ENCODE results near the gene EXOC4. TPM values are rescaled to one million over a fixed set of nuclear protein-coding genes. Genes with fewer than 3 reads are reported as not detected.

The EXOC4 gene
- polyA plus RNA-seq, 2 donors: 11.1 to 19.0 TPM

- WGBS, 2 donors: 87% methylated on average over 5 of the region's 5 CpGs
- Histone ChIP-seq H3K4me3 (ENCODE audit: low read depth in 1 of 2, low read length in 2 of 2) (no peak overlapping the region), H3K27me3 (ENCODE audit: control insufficient read depth in 1 of 2, insufficient read depth in 2 of 2, low read length in 2 of 2) (no peaks in the 10 kb centered on the region), H3K27ac (ENCODE audit: low read depth in 2 of 2, low read length in 1 of 2) (no peak overlapping the region), H3K4me1 (ENCODE audit: control insufficient read depth in 2 of 2, insufficient read depth in 2 of 2, low read length in 1 of 2) (peaks cover 0 to 3% of the 10 kb centered on the region in 2 donors), H3K36me3 (ENCODE audit: control insufficient read depth in 2 of 2, insufficient read depth in 2 of 2, low read length in 1 of 2) (no peaks in the 10 kb centered on the region), H3K9me3 (ENCODE audit: control insufficient read depth in 2 of 2, insufficient read depth in 1 of 2, low read depth in 1 of 2, low read length in 1 of 2) (no peaks in the 10 kb centered on the region)
These were observed 597.8 kb downstream of the EXOC4 start for GRCh38 chr7:133850497-133851280.

GRCh38 chr7:133851411-133851810, 598.5 kb downstream of the EXOC4 start:
- Histone ChIP-seq H3K4me1 (ENCODE audit: control insufficient read depth in 2 of 2, insufficient read depth in 2 of 2, low read length in 1 of 2) (peaks cover 0 to 3% of the 10 kb centered on the region in 2 donors), H3K36me3 (ENCODE audit: control insufficient read depth in 2 of 2, insufficient read depth in 2 of 2, low read length in 1 of 2) (no peaks in the 10 kb centered on the region), H3K4me3 (ENCODE audit: low read depth in 1 of 2, low read length in 2 of 2) (no peak overlapping the region), H3K27ac (ENCODE audit: low read depth in 2 of 2, low read length in 1 of 2) (no peak overlapping the region), H3K27me3 (ENCODE audit: control insufficient read depth in 1 of 2, insufficient read depth in 2 of 2, low read length in 2 of 2) (no peaks in the 10 kb centered on the region), H3K9me3 (ENCODE audit: control insufficient read depth in 2 of 2, insufficient read depth in 1 of 2, low read depth in 1 of 2, low read length in 1 of 2) (no peaks in the 10 kb centered on the region)
- WGBS, 2 donors: 98 to 100% methylated on average over 2 of the region's 2 CpGs

GRCh38 chr7:133853706-133854276, 600.9 kb downstream of the EXOC4 start:
- H3K27me3 ChIP-seq (ENCODE audit: control insufficient read depth in 1 of 2, insufficient read depth in 2 of 2, low read length in 2 of 2): no peaks in the 10 kb centered on the region
- WGBS, 2 donors: 57 to 63% methylated on average over 6 of the region's 6 CpGs
- H3K36me3 ChIP-seq (ENCODE audit: control insufficient read depth in 2 of 2, insufficient read depth in 2 of 2, low read length in 1 of 2): no peaks in the 10 kb centered on the region
- H3K27ac ChIP-seq (ENCODE audit: low read depth in 2 of 2, low read length in 1 of 2): no peak overlapping the region
- no peaks in the 10 kb centered on the region for H3K9me3 ChIP-seq (ENCODE audit: control insufficient read depth in 2 of 2, insufficient read depth in 1 of 2, low read depth in 1 of 2, low read length in 1 of 2)
- H3K4me1 ChIP-seq (ENCODE audit: control insufficient read depth in 2 of 2, insufficient read depth in 2 of 2, low read length in 1 of 2): peaks cover 0 to 3% of the 10 kb centered on the region in 2 donors
- no peak overlapping the region for H3K4me3 ChIP-seq (ENCODE audit: low read depth in 1 of 2, low read length in 2 of 2)

- Histone ChIP-seq H3K4me3 (ENCODE audit: low read depth in 1 of 2, low read length in 2 of 2) (no peak overlapping the region), H3K27me3 (ENCODE audit: control insufficient read depth in 1 of 2, insufficient read depth in 2 of 2, low read length in 2 of 2) (no peaks in the 10 kb centered on the region), H3K4me1 (ENCODE audit: control insufficient read depth in 2 of 2, insufficient read depth in 2 of 2, low read length in 1 of 2) (peaks cover 0 to 3% of the 10 kb centered on the region in 2 donors), H3K27ac (ENCODE audit: low read depth in 2 of 2, low read length in 1 of 2) (no peak overlapping the region), H3K36me3 (ENCODE audit: control insufficient read depth in 2 of 2, insufficient read depth in 2 of 2, low read length in 1 of 2) (no peaks in the 10 kb centered on the region), H3K9me3 (ENCODE audit: control insufficient read depth in 2 of 2, insufficient read depth in 1 of 2, low read depth in 1 of 2, low read length in 1 of 2) (no peaks in the 10 kb centered on the region)
These were observed 601.9 kb downstream of the EXOC4 start for GRCh38 chr7:133854739-133855138.

GRCh38 chr7:133857376-133858119, 604.7 kb downstream of the EXOC4 start:
- no peak overlapping the region for H3K4me3 ChIP-seq (ENCODE audit: low read depth in 1 of 2, low read length in 2 of 2)
- H3K9me3 ChIP-seq (ENCODE audit: control insufficient read depth in 2 of 2, insufficient read depth in 1 of 2, low read depth in 1 of 2, low read length in 1 of 2): no peaks in the 10 kb centered on the region
- 96 to 98% methylated on average over 23 of the region's 23 CpGs for WGBS, 2 donors

GRCh38 chr7:133858311-133858710, 605.4 kb downstream of the EXOC4 start:
- Histone ChIP-seq H3K4me3 (ENCODE audit: low read depth in 1 of 2, low read length in 2 of 2) (no peak overlapping the region), H3K27ac (ENCODE audit: low read depth in 2 of 2, low read length in 1 of 2) (no peak overlapping the region), H3K4me1 (ENCODE audit: control insufficient read depth in 2 of 2, insufficient read depth in 2 of 2, low read length in 1 of 2) (peaks cover 0 to 3% of the 10 kb centered on the region in 2 donors), H3K36me3 (ENCODE audit: control insufficient read depth in 2 of 2, insufficient read depth in 2 of 2, low read length in 1 of 2) (no peaks in the 10 kb centered on the region), H3K27me3 (ENCODE audit: control insufficient read depth in 1 of 2, insufficient read depth in 2 of 2, low read length in 2 of 2) (no peaks in the 10 kb centered on the region), H3K9me3 (ENCODE audit: control insufficient read depth in 2 of 2, insufficient read depth in 1 of 2, low read depth in 1 of 2, low read length in 1 of 2) (no peaks in the 10 kb centered on the region)
- WGBS, 2 donors: 81 to 83% methylated on average over 6 of the region's 6 CpGs

More at GRCh38 chr7:133857376-133858119, 604.7 kb downstream of the EXOC4 start:
- Histone ChIP-seq H3K27ac (ENCODE audit: low read depth in 2 of 2, low read length in 1 of 2) (no peak overlapping the region), H3K4me1 (ENCODE audit: control insufficient read depth in 2 of 2, insufficient read depth in 2 of 2, low read length in 1 of 2) (peaks cover 0 to 3% of the 10 kb centered on the region in 2 donors), H3K36me3 (ENCODE audit: control insufficient read depth in 2 of 2, insufficient read depth in 2 of 2, low read length in 1 of 2) (no peaks in the 10 kb centered on the region), H3K27me3 (ENCODE audit: control insufficient read depth in 1 of 2, insufficient read depth in 2 of 2, low read length in 2 of 2) (no peaks in the 10 kb centered on the region)

- H3K27me3 ChIP-seq (ENCODE audit: control insufficient read depth in 1 of 2, insufficient read depth in 2 of 2, low read length in 2 of 2): no peaks in the 10 kb centered on the region
- WGBS, 2 donors: 96% methylated on average over 5 of the region's 5 CpGs
- no peaks in the 10 kb centered on the region for H3K4me1 ChIP-seq (ENCODE audit: control insufficient read depth in 2 of 2, insufficient read depth in 2 of 2, low read length in 1 of 2)
- H3K36me3 ChIP-seq (ENCODE audit: control insufficient read depth in 2 of 2, insufficient read depth in 2 of 2, low read length in 1 of 2): no peaks in the 10 kb centered on the region
- no peak overlapping the region for H3K4me3 ChIP-seq (ENCODE audit: low read depth in 1 of 2, low read length in 2 of 2)
- H3K9me3 ChIP-seq (ENCODE audit: control insufficient read depth in 2 of 2, insufficient read depth in 1 of 2, low read depth in 1 of 2, low read length in 1 of 2): no peaks in the 10 kb centered on the region
- no peak overlapping the region for H3K27ac ChIP-seq (ENCODE audit: low read depth in 2 of 2, low read length in 1 of 2)
These were observed 606.4 kb downstream of the EXOC4 start for GRCh38 chr7:133859231-133859630.

- WGBS, 2 donors: 78 to 83% methylated on average over 6 of the region's 6 CpGs
- no peaks in the 10 kb centered on the region for H3K27me3 ChIP-seq (ENCODE audit: control insufficient read depth in 1 of 2, insufficient read depth in 2 of 2, low read length in 2 of 2)
- H3K27ac ChIP-seq (ENCODE audit: low read depth in 2 of 2, low read length in 1 of 2): no peak overlapping the region
- no peak overlapping the region for H3K4me3 ChIP-seq (ENCODE audit: low read depth in 1 of 2, low read length in 2 of 2)
- no peaks in the 10 kb centered on the region for H3K4me1 ChIP-seq (ENCODE audit: control insufficient read depth in 2 of 2, insufficient read depth in 2 of 2, low read length in 1 of 2)
- H3K9me3 ChIP-seq (ENCODE audit: control insufficient read depth in 2 of 2, insufficient read depth in 1 of 2, low read depth in 1 of 2, low read length in 1 of 2): no peaks in the 10 kb centered on the region
- H3K36me3 ChIP-seq (ENCODE audit: control insufficient read depth in 2 of 2, insufficient read depth in 2 of 2, low read length in 1 of 2): no peaks in the 10 kb centered on the region
These were observed 607.1 kb downstream of the EXOC4 start for GRCh38 chr7:133859871-133860450.

GRCh38 chr7:133860628-133861335, 607.9 kb downstream of the EXOC4 start:
- Histone ChIP-seq H3K27ac (ENCODE audit: low read depth in 2 of 2, low read length in 1 of 2) (no peak overlapping the region), H3K9me3 (ENCODE audit: control insufficient read depth in 2 of 2, insufficient read depth in 1 of 2, low read depth in 1 of 2, low read length in 1 of 2) (no peaks in the 10 kb centered on the region), H3K27me3 (ENCODE audit: control insufficient read depth in 1 of 2, insufficient read depth in 2 of 2, low read length in 2 of 2) (no peaks in the 10 kb centered on the region), H3K36me3 (ENCODE audit: control insufficient read depth in 2 of 2, insufficient read depth in 2 of 2, low read length in 1 of 2) (no peaks in the 10 kb centered on the region), H3K4me1 (ENCODE audit: control insufficient read depth in 2 of 2, insufficient read depth in 2 of 2, low read length in 1 of 2) (no peaks in the 10 kb centered on the region), H3K4me3 (ENCODE audit: low read depth in 1 of 2, low read length in 2 of 2) (no peak overlapping the region)
- 70 to 82% methylated on average over 1 of the region's 1 CpG for WGBS, 2 donors
